GM19455 (cell line): Measurements from ENCODE around the gene GMCL2.
"Not testable (repeated sequence)": the region's sequence is repeated elsewhere in the genome, so short reads cannot be mapped to it uniquely, and the experiment has no call there.

Experiments
- ATAC-seq: cut with Tn5 transposase; IDR thresholded peaks from one replicate; pipeline ENCODE4 v1.9.1; 2021; ENCODE audit not compliant: unreplicated experiment

The GMCL2 gene

GRCh38 chr5:178187014-178187413 lies at the start of gene GMCL2:
Gene GMCL2 (minus strand): TSS chr5:178187371. CDS start chr5:178187299, 72 bp downstream.
- no peak for ATAC-seq

DNA sequence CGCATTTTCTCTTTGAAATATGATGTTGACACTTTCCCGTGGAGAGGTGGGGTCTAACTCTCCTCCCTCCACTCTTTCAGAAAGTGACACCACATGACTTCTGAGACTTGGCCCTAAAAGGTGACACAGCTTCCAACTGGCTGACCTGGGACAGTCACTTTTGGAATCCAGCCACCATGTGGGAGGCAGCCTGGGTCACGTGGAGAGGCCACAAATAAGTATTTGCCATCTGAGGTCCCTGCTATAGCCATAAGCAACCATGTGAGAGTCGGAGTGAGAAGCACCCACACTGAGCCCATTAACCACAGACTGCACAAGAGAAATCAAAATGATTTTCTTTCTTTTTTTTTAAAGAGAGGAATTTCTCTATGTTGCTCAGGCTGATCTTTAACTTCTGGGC lies 49.5 kb upstream of the GMCL2 start:
- no peak for ATAC-seq

GRCh38 chr5:178236126-178236525 lies 49.0 kb upstream of the GMCL2 start:
- ATAC-seq: no peak

DNA sequence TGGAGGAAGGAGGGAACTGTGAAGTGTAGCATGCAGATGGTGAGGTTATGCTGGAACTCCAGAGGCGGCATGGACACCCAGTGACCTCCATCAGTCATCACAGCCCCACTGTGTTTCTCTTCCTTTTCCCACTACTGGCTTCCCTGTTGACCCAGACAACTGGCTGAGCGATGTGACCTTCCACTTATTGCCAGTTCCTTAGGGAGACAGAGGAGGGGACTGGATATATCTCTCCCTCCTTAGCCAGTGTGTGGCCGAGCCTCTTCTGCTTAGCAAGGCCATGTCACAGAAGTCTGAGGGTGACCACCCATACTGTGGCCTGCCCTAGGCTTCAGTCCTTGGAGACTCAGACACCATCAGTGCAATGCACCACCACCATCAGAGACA lies 48.4 kb upstream of the GMCL2 start:
- ATAC-seq: no peak

GRCh38 chr5:178234750-178235587 lies 47.8 kb upstream of the GMCL2 start:
- no peak for ATAC-seq

DNA sequence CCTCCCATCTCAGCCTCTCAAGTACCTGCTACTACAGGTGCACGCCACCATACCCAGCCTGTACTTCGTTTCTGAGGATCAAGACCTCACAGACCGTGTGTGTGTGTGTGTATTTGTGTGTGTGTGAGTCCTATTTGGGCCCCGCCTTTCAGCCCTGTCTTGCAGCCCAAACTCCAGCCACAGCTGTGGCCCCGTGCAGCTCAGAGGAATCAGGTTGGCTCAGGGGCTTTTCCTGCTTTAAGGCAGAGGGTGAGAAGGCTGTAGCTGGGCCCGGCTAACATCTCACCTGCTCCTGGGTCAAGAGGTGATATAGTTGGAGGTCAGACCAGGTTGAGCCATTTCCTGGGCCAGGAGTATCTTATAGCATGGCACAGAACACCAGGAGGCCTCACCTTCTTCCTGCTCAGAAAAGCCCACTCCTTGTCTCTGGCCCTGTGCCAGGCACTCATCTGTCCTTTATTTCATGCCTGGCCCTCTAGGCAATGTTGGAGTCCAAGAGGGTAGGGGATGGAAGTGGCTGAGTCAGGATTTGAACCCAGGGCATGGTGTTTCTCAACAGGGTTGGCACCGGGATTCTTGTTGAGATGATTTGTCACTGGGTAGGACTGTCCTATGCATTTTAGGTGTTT lies 47.1 kb upstream of the GMCL2 start:
- no peak for ATAC-seq

DNA sequence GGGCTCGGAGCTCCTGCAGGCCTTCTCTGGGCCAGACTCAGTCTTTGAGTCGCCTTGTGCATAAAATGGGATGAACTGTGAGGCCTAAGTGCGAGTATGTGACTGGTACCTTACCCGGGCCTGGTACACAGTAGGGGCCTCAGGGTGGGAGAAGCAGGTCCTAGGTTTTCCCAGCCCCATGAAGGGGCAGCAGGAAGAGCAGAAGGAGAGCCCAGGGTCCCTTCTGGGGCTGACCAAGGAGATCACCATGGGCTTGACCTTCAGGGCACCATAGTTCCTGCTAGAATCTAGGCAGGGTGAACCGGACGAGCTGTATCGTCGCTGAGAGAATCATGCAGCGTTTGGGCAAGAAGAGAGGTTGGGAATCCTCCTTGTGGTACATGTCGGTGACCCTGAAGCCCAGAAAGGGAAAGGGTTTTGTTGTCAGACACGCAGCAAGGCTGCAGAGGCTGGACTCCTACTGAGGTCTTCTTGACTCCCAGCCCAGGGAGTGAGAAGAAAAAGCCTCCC lies 45.8 kb upstream of the GMCL2 start:
- ATAC-seq: no peak

DNA sequence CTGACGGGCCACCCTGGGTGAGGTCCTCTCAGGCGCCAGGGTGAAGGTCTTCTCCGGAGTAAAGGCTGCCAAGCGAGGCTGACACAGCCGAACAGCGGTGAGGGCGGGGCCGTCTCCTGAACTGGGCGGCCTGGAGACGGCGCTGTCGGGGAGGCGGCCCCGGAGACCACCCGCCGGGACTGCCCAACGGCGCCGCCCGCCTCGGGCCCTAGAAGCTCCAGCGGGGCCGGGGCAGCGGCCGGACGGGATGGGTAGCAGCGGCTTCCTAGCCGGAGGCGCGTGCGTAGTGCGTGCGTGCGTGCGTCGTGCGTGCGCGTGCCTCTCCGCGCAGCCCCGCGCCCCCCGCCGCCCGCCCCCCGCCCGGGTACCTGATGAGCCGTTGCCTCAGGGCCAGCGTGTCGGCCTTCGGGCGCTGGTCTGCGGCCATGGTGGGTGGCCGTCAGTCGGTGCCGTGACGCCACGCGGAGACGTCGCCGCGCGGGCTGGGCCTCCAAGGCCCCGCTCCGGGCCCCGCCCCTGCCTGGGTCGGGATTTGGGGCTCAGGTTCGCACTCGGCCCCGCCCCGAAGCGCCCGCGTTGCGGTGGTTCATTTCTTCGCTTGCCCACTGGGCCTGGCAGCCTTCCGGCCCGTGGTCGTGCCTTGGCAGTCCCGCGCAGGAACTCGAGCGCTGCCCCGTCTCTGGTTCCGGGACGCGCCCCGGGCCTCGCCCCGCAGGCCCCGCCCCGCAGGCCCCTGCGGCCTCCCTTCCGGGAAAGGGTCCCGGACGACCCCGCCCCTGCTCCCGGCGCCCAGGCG lies 45.2 kb upstream of the GMCL2 start, which contains the start of gene PHYKPL:
Gene PHYKPL, minus strand, starts transcription at position 679 of the 796 bp plus-strand sequence. Its CDS starts 252 bp downstream, at position 427.
- ATAC-seq: peak; percentile 74

DNA sequence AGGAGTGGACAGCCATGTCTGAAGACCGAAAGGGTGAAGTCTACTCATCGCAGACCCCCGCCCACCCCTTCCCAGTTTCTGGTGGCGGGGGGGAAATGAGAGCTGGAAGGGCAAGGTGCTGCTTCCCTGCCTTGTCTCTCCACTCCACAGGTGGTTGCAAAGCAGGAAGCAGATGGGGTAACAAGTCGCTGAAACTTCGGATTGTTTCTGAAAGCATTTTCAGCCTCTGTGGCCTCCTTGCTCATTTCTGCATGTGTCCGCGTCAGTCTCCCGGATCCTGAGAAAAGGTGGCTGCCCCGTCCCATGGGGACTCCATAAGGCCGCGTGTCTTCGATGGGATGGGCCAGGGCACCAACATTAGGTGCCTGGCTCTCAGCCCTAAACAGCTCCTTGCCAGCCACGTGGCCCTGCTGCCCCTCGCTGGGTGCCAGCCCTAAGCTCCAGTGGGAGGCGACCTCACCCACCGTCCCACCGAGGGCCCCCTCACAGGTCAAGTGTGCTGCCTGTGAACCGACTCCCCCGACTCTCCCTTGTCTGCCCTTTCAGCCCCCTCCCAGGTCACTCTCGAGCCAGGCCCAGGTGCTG lies 44.5 kb upstream of the GMCL2 start:
- ATAC-seq: peak; percentile 9

DNA sequence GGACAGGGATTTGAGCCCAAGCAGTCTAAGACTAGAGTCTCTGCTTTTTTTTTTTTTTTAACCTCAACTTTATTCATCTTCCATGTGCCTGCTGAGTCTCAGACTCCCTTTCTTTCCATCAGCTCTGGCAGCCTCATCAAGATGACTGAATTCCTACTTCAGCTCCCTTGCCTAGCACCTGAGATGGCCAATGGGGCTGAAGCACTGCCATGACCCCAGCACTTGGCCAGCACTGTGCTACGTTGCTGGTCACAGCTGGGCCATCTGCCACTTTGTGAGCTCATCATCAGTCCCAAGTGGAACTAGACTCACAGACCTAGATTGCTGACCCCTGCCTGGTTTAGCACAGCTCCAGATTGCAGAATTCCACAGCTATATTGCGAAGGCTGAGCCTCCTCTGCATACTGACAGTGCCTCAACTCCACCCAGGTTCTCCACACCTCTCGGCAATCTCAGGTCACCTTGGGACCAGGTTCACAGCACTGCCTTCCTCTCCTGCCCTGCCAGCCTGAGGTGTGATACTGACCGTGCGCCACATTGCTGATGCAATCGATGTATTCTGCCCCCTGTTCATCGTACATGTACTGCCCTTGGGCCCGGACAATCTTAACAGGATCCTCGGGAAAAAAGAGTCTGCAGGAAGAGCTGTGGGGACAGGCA lies 43.8 kb upstream of the GMCL2 start:
- ATAC-seq: no peak

DNA sequence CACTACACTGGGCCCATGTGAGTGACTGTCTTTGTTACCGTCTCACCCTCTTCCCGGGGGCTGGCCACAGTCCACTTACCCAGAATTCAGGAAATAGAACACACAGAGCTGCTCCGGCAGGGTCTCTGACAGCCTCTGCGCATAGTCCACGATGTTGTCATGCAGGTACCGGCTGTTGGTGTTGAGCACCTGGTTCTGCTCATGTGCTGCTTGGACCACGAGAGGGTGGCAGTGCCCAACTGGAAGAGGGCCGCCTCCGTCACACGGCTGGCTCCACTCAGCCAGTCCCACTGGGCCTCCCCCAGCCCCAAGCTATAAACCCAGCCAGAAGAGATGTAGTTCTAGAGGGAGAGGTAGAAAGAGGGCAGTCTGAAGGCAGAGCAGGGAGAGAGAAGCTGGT lies 42.7 kb upstream of the GMCL2 start:
- no peak for ATAC-seq

DNA sequence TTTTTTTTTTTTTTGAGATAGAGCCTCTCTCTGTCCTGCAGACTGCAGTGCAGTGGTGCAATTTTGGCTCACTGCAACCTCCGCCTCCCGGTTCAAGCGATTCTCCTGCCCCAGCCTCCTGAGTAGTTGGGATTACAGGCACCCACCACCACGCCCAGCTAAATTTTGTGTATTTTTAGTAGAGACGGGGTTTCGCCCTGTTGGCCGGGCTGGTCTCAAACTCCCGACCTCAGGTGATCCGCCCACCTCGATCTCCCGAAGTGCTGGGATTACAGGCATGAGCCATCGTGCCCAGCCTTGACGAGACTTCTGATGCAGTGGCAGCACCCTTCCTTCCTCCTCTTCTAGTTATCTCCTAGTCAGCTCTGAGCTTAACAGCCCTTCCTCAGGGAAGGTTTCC lies 41.9 kb upstream of the GMCL2 start:
- ATAC-seq: not testable (repeated sequence)

GRCh38 chr5:178228609-178229008 lies 41.4 kb upstream of the GMCL2 start:
- ATAC-seq: no peak

GRCh38 chr5:178227929-178228328 lies 40.8 kb upstream of the GMCL2 start:
- no peak for ATAC-seq

DNA sequence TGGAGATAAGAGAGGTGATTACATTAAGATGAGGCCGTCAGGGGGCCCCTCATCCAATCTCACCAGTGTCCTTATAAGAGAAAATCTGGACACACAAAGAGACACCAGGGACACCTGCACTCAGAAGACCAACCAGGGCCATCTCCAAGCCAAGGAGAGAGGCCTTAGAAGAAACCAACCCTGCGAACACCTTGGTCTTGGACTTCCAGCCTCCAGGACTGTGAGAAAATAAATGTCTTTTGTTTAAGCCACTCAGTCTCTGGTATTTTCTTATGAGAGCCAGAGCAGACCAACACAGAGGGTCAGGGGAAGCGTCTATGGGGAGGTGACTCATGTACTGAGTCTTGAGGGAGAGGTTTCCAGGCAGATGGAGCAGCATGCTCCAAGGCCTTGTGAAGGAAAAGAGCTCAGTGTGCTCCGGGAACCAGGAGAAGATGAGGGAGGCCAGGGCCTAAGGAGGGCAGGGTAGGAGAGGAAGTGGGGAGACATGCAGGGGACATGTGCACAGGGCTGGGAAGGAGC lies 40.0 kb upstream of the GMCL2 start:
- no peak for ATAC-seq

- ATAC-seq: no peak
Measured at GRCh38 chr5:178225174-178225573, 38.0 kb upstream of the GMCL2 start.

GRCh38 chr5:178224403-178224802 lies 37.2 kb upstream of the GMCL2 start:
- no peak for ATAC-seq

DNA sequence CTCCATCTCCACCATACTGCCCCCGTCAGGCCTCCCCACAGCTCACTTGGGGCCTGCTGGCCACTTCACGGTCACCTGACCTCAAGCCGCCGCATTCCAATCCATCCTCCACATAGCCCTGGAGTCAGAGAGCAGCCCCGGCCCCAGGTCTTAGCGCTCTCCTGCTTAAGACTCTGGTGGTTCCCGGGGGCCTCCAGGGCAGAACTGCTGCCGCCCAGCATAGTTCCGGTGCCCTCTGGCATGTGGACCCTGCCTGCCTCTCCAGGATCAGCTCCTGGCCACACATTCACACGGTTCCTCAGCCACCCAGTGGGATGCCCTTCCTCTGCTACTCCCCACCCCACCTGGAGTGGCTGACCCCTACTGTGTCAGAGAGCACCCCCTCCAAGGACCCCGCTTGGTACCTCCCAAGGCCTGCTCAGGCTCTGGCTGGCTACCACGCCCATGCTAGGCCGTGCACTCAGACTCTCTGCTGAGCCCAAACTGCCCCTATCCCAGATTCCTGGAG lies 36.7 kb upstream of the GMCL2 start:
- no peak for ATAC-seq

- ATAC-seq: no peak
Measured at GRCh38 chr5:178223196-178223773, 36.1 kb upstream of the GMCL2 start.

DNA sequence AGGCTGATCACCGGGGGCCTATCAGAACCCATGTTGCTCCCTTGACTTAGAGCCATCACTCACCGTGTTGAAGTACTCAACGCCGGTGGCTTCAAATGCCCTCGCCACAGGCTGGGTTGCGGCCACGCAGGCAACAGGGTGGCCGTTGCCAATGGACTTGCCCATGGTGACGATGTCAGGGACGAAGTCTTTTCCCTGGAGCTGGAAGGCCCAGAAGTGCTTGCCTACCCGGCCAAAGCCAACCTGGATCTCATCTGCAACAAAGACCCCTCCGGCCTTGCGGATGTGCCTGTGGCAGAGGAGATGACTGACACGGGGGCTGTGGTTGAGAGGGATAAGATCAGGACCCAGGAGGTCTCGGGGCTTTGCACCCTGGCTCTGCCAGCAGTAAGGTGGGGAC lies 35.1 kb upstream of the GMCL2 start:
- ATAC-seq: no peak
